G401 (cell line): Measurements from ENCODE around the gene AFP. TPM values are rescaled to one million over a fixed set of nuclear protein-coding genes. Genes with fewer than 3 reads are reported as not detected.
A peak's percentile ranks its signal among the peaks of the same experiment; 100 is the strongest.

Experiments used
- DNase-seq: peaks from one replicate; pipeline ENCODE4 v3.0.0-alpha.2; 2015; ENCODE audit warnings: low spot score
- in situ Hi-C: cut with HindIII; loops from 2 replicates; pipeline ENCODE4 v1.10.0; 2016; ENCODE audit warnings: low sequenced_read_pairs, mixed read lengths
- total RNA-seq: library from RNA; depleted of rRNA; stranded (reverse); fragments of >200 nt; shearing (Covaris generic); gene quantifications from 2 replicates; pipeline ENCODE4 v1.2.3, GENCODE V29; 2014

AFP gene
- total RNA-seq, 1 experiment from 2014 or later = not detected

DNA sequence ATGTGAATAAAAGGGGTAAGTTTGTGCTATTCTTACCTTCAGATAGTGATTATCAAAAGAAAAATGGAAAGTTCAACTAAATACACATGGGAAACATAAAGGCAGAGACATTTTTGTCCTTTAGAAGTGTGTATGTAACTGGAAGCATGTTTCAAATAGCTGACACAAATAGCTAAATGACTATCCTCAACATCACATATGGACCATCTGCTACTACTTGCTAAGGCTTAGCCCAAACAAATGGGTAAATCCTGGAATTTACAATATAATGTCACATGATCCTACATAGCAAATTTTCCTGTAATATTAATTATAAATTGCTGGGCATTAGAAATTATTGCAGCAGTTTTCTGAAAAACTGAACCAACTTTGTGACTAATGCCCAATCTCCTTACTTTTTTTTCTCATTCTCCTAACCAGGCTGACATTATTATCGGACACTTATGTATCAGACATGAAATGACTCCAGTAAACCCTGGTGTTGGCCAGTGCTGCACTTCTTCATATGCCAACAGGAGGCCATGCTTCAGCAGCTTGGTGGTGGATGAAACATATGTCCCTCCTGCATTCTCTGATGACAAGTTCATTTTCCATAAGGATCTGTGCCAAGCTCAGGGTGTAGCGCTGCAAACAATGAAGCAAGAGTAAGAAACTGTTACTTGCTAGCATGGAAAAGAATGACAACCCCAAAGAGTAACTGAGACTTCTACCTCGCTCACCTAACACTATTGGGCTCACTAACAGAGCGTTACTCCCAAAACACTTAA is 16.1 kb downstream of the AFP start:
- in situ Hi-C loops = no loop called here
- peak; percentile 80 for DNase-seq

DNA sequence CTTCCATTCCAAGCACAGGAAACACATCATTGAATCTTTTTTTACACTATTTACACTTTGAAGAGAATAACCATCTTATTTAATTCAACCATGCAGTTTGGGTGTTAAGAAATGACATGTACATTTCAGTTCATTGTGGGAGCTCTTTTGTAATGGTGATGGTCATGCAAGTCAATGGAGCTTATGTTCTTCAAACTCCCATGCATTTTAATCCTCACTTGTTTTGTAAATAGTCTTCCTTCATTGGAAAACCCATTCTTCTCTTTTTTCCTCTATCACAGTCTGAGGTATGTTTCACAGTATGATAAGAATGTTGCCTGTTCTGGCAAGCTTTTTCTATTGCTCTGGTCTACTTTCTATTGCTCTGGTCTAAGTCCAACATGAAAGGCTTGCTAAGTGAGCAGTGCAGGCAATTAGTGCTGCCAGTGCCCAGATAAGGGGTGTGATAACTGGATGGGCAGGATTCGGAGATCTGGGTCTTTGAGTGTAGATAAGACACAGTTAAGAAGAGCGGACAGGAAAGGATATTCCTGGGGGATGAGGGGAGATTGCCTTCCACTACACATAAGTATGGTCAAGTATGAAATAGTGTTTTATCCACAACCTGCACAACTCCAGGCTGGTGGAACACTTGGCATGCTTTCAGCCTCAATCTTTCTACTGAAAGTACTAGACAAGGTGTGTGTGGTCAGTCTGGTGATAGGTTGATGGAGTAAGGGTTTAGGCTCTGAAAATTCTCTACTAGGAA is 17.1 kb downstream of the AFP start:
- DNase-seq = peak; percentile 30
- in situ Hi-C loops = no loop called here

DNA sequence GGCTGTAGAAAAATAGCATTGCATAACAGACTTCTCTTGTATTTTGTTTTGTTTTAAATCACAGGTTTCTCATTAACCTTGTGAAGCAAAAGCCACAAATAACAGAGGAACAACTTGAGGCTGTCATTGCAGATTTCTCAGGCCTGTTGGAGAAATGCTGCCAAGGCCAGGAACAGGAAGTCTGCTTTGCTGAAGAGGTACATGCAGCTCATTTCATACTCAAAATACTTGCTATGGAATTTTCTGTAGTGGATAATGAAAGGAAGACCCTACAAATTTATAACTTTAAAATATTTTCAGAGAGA is 17.6 kb downstream of the AFP start:
- peak; percentile 60 for DNase-seq
- in situ Hi-C loops = no loop called here

- no peak for DNase-seq
- in situ Hi-C loops = no loop called here
Observed at GRCh38 chr4:73454920-73455319, 18.9 kb downstream of the AFP start.

DNA sequence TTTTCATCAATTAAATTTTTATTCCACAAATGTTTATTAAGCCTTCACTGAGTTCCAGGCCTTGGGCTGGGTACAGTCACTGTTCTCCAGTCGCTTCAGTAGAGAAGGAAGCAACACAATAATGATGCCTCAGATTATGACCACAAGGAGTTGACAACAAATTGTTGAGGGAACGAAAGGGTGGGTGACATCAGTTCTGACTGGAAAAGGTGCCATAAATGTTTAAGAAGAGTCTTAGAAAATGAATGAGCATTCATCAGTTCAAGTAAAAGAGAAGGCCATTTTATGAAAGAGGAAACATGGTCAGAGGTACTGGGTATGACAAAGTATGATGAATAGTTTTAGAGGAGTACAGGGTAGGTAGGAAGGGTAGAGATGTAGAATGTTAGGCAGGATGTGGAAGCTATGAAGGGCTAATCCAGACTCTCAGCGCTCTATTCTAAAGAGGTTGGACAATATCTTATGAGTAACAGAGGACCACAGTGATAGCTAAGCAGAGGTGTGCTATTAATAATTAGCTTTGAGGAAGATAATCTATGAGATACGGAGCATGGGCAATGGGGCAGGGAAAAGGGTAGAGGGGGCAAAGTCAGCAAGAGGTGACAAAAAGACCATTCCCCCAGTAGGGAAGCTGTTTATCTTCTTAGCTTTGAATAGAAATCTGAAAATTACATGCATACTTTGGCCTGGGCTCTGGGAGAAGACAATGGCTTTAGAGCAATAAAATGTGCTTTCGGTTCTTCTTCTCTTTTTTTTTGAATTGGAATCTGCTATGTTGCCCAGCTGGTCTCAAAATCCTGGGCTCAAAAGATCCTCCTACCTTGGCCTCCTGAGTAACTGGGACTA is 20.4 kb downstream of the AFP start:
- no peak for DNase-seq
- in situ Hi-C loops = no loop called here

GRCh38 chr4:73458184-73459047 is 22.4 kb downstream of the AFP start:
- in situ Hi-C loops = no loop called here
- no peak for DNase-seq

DNA sequence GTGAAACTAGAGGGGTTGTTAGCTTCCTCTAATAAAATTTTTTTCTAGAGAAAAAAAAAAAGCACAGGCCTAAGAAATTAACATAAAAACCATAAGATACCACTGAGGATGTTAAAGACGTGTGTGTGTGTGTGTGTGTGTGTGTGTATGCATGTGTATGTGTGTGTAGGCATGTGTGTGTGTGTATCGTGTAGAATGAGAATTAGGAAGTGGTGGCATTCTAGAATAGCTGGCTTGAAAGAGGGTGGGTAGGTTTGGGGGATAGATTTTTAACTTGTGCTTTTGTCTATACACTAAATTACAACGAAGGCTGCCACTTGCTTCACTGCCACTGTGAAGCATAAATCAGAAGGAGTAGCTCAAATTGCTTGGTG is 23.0 kb downstream of the AFP start:
- in situ Hi-C loops = no loop called here
- DNase-seq = no peak

DNA sequence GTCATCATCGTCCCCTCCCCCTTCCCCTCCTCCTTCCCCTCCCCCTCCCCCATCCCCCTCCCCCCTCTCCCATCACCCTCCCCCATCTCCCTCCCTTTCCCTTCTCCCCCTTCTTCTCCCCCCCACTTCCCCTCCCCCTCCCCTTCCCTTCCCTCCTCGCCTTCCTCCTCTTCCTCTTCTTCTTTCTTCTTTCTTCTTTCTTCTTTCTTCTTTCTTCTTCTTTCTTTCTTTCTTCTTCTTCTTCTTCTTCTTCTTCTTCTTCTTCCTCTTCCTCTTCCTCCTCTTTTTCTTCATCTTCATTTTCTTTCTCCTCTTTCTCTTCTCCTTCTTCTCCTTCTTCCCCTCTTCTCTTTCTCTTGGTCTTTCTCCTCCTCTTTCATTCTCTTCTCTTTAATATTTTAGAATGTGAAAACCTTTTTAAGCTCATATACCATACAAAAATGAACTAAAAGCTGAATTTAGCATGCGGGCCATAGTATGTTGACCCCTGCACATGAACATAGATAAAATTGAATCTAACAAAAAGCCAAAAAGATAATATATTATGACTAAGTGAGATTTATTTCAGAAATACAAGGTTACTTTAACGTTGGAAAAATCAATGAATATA is 25.0 kb downstream of the AFP start:
- no peak for DNase-seq
- in situ Hi-C loops = no loop called here

- in situ Hi-C loops = no loop called here
- no peak for DNase-seq
Observed at GRCh38 chr4:73468170-73468569, 32.1 kb downstream of the AFP start.

DNA sequence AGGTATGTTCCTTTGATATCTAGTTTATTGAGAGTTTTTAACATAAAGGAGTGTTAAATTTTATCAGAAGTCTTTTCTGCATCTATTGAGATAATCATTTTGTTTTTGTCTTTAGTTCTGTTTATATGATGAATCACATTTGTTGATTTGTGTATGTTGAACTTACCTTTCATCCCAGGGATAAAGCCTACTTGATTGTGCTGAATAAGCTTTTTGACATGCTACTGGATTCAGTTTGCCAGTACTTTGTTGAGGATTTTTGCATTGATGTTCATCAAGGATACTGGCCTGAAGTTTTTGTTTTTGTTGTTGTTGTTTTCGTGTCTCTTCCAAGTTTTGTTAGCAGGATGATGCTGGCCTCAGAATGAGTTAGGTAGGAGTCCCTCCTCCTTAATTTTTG is 34.7 kb downstream of the AFP start:
- in situ Hi-C loops = no loop called here

DNA sequence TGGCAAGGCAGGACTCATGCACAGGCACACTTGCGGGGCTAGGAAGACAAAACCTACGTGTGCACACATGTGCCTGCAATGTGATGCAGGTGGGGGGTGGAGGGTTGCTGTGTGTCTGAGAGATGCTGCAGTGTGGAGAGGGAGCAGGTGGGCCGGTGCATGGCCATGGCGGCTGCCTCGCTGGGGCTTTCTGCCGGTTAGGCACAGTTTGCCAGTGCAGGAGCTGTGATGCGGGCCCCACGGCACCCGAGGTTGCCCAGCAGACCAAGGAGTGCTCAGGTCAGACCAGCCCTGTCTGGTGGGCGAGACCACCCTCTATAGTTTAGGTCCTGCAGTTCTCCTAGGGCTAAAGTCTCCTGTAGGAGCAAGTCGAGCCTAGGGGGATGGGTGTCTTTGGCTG is 41.2 kb downstream of the AFP start:
- in situ Hi-C loops = no loop called here
- DNase-seq = no peak

More for the DNA sequence above, 34.7 kb downstream of the AFP start:
- no peak for DNase-seq

DNA sequence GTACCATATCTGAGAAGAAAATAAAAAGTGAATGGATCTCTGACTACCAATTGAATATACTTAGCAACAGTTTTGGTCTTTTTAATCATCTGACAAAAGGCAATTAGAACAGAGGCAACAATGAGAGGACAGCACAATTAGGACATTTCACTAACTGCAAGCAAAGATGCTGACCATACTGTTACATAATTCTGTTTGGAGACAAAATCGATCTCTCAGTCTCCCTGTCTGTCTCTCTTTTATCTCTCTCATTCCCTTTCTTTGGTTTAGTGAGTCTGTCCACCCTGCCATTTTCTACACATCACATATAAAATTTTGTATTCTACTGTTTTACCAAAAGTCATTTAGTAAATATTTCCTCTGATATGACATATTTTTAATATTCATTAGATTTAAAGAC is 43.3 kb downstream of the AFP start:
- no peak for DNase-seq
- in situ Hi-C loops = no loop called here

DNA sequence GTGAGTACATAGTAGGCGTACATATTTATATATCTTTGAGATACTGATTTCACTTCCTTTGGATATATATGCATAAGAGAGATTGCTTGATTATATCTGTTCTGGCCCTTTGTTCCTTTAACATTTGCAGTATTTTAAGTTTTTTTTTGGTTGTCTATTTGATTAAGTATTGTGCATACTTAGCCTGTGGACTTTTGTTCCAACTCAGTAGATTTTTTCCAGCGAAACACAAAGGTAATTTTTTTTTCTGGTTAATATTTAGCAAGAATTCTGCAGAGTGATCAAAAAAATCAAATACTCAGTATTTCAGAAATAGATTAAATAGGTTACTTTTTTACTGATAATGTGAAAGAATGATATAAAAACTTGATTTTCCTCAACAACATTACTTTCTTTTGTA is 45.3 kb downstream of the AFP start, which contains the start of gene AFM:
Gene AFM (plus strand): TSS at position 388 of the 400 bp plus-strand sequence. CDS start 31 bp downstream, outside the sequence.
- no peak for DNase-seq
- in situ Hi-C loops = no loop called here

DNA sequence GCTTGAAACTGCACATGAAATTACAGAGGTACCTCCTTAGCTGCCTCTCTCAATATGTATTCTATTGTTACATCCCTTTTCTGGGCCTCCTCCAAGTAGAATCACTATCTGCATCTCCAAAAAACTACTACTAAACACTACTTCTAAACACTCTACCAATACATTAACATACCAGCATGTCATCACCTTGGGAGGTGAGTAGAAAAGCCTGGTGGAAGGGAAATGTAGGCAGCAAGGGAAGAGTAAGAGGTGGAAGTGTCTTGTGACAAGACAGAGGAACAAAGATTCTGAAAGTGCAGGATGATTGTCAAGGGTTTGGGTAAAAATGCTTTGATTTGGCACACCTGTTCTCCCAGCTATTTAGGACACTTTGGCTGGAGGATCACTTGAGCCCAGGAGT is 49.1 kb downstream of the AFP start:
- DNase-seq = no peak
- in situ Hi-C loops = no loop called here

- in situ Hi-C loops = no loop called here
- DNase-seq = no peak
Observed at GRCh38 chr4:73485596-73485995, 49.6 kb downstream of the AFP start.

DNA sequence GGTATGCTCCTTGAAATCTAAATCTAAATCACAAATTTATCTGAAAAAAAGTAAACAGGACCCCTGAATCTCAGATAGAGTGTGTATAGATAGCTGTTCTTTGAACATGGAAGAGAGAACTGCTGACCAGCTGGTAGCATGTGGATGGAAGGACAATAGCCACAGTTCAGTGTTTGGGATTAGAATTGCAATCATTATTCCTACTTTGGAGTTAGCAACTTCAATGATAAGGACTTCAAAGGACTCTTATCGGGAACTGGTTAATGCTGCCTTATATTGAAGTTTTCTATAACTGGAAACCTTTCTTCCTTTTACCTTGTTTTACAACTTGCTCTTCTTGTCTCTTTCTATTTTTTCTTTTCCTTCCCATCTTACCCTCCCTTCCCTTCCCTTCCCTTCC is 50.5 kb downstream of the AFP start:
- no peak for DNase-seq
- in situ Hi-C loops = no loop called here

DNA sequence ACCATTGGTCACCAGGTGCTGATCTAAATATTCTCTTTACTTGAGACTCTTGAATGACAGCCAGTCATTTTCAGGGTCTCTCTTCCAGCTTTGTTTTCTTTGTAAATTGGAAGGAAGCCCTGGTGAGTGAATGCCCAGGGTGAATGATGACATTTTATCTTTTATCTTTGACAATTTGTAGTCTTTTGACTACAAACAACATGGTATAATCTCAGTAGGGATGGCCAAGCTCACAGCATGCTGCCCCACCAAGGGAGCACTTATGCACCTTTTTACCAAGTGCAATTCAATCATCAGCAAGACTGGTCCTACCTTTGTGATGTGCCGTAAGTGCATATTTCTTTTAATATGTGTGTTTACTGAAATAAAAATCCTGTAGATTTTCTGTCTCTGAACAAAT is 51.2 kb downstream of the AFP start:
- in situ Hi-C loops = no loop called here
- no peak for DNase-seq

- in situ Hi-C loops = no loop called here
- no peak for DNase-seq
Observed at GRCh38 chr4:73499996-73500765, 64.2 kb downstream of the AFP start.
